ENCODE measurements around the gene AFTPH.

AFTPH gene

GRCh38 chr2:64629329-64629781, 105.2 kb downstream of the AFTPH start:
- H3K4me3 ChIP-seq (ENCODE audit: low read length), result no peak overlapping the region
- DNase-seq (ENCODE audit: low read depth), result peak; percentile 57
- TF ChIP-seq CTCF (IDR thresholded peaks at IDR 0.05; ENCODE audit: insufficient read depth, low read depth, low read length, missing control alignments), result no peak

GRCh38 chr2:64629875-64630274, 105.7 kb downstream of the AFTPH start:
- H3K4me3 ChIP-seq (ENCODE audit: low read length), result no peak overlapping the region
- no peak for TF ChIP-seq CTCF (IDR thresholded peaks at IDR 0.05; ENCODE audit: insufficient read depth, low read depth, low read length, missing control alignments)
- no peak for DNase-seq (ENCODE audit: low read depth)

- DNase-seq (ENCODE audit: low read depth), result no peak
- no peak for TF ChIP-seq CTCF (IDR thresholded peaks at IDR 0.05; ENCODE audit: insufficient read depth, low read depth, low read length, missing control alignments)
- H3K4me3 ChIP-seq (ENCODE audit: low read length), result no peak overlapping the region
Observed at GRCh38 chr2:64630752-64631151, 106.6 kb downstream of the AFTPH start.

GRCh38 chr2:64631771-64632170, 107.6 kb downstream of the AFTPH start:
- no peak overlapping the region for H3K4me3 ChIP-seq (ENCODE audit: low read length)
- DNase-seq (ENCODE audit: low read depth), result no peak
- TF ChIP-seq CTCF (IDR thresholded peaks at IDR 0.05; ENCODE audit: insufficient read depth, low read depth, low read length, missing control alignments), result no peak

GRCh38 chr2:64632835-64633819, 109.0 kb downstream of the AFTPH start:
- no peak for DNase-seq (ENCODE audit: low read depth)
- no peak for TF ChIP-seq CTCF (IDR thresholded peaks at IDR 0.05; ENCODE audit: insufficient read depth, low read depth, low read length, missing control alignments)
- H3K4me3 ChIP-seq (ENCODE audit: low read length), result no peak overlapping the region

- TF ChIP-seq CTCF (IDR thresholded peaks at IDR 0.05; ENCODE audit: insufficient read depth, low read depth, low read length, missing control alignments), result no peak
- DNase-seq (ENCODE audit: low read depth), result no peak
- no peak overlapping the region for H3K4me3 ChIP-seq (ENCODE audit: low read length)
Observed at GRCh38 chr2:64634345-64635267, 110.5 kb downstream of the AFTPH start.
